ENCODE measurements around the gene ANKRD24.
"Not testable (repeated sequence)": the region's sequence is repeated elsewhere in the genome, so short reads cannot be mapped to it uniquely, and the experiment has no call there.

ANKRD24 gene

GRCh38 chr19:4267901-4268815 lies 85.7 kb downstream of the ANKRD24 start:
- DNase-seq (ENCODE audit: low read depth in 2 of 2), result no peak

GRCh38 chr19:4268816-4269430 lies 86.4 kb downstream of the ANKRD24 start:
- no peak for DNase-seq (ENCODE audit: low read depth in 2 of 2)

GRCh38 chr19:4272894-4273293 lies 90.4 kb downstream of the ANKRD24 start:
- no peak for DNase-seq (ENCODE audit: low read depth in 2 of 2)

GRCh38 chr19:4274321-4274686 lies 91.8 kb downstream of the ANKRD24 start:
- DNase-seq (ENCODE audit: low read depth in 2 of 2), result not testable (repeated sequence)
